ENCODE measurements around the gene PPA2. TPM values are rescaled to one million over a fixed set of nuclear protein-coding genes. Genes with fewer than 3 reads are reported as not detected.

The PPA2 gene
- total RNA-seq, 1 experiment from 2014 or later = 165 TPM

GRCh38 chr4:105345358-105345757, 128.5 kb downstream of the PPA2 start:
- Mint-ChIP-seq H3K36me3 (ENCODE audit: insufficient read depth, unreplicated experiment) (no peaks in the 10 kb centered on the region), H3K27me3 (ENCODE audit: insufficient read depth, unreplicated experiment) (no peaks in the 10 kb centered on the region), H3K27ac (ENCODE audit: low read depth, unreplicated experiment) (no peak overlapping the region), H3K4me1 (ENCODE audit: insufficient read depth, unreplicated experiment) (no peaks in the 10 kb centered on the region), H3K4me3 (ENCODE audit: unreplicated experiment) (no peak overlapping the region), H3K9me3 (ENCODE audit: unreplicated experiment) (no peaks in the 10 kb centered on the region)
- no peak for TF ChIP-seq CTCF (IDR thresholded peaks at IDR 0.05; ENCODE audit: unreplicated experiment)
- no TSS peak for BruUV-seq (replicated peaks)
- ChIA-PET POLR2A (no interaction called here), CTCF (interaction anchor here (0.7 kb wide), 1 partner anchor 8 kb away, joined by 3 read pairs; no protein-coding TSS in a partner anchor)
- intact Hi-C loops (cut with micrococcal nuclease) = no loop called here
- no peak for DNase-seq (ENCODE audit: unreplicated experiment)

DNA sequence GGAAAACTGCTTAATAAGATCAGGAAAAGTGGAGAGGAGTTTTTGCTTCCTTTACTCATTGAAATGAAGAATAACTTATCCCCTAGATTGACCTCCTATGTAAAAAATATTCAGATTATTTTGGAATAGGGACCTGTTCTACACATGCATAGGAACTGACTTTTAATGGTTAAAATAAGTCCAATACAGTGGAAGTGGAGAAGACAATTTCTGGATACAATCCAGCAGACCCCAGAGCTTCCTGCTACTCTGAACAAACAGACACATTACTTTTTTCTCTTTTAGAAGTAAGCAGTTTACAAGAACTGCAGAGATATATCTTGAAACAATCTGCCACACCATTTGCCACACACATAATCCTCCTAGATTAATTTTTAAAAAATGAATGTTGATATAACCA, 129.7 kb downstream of the PPA2 start:
- intact Hi-C loops (cut with micrococcal nuclease) = no loop called here
- no TSS peak for BruUV-seq (replicated peaks)
- Mint-ChIP-seq H3K4me3 (ENCODE audit: unreplicated experiment) (no peak overlapping the region), H3K4me1 (ENCODE audit: insufficient read depth, unreplicated experiment) (no peaks in the 10 kb centered on the region), H3K9me3 (ENCODE audit: unreplicated experiment) (no peaks in the 10 kb centered on the region), H3K36me3 (ENCODE audit: insufficient read depth, unreplicated experiment) (no peaks in the 10 kb centered on the region), H3K27ac (ENCODE audit: low read depth, unreplicated experiment) (no peak overlapping the region), H3K27me3 (ENCODE audit: insufficient read depth, unreplicated experiment) (no peaks in the 10 kb centered on the region)
- no peak for DNase-seq (ENCODE audit: unreplicated experiment)
- ChIA-PET POLR2A (no interaction called here), CTCF (interaction anchor here (0.6 to 0.8 kb wide), 4 partner anchors 25 to 483 kb away, joined by 3 to 4 read pairs (median 4); partner anchors contain the start of gene PPA2)
- TF ChIP-seq CTCF (IDR thresholded peaks at IDR 0.05; ENCODE audit: unreplicated experiment) = no peak

DNA sequence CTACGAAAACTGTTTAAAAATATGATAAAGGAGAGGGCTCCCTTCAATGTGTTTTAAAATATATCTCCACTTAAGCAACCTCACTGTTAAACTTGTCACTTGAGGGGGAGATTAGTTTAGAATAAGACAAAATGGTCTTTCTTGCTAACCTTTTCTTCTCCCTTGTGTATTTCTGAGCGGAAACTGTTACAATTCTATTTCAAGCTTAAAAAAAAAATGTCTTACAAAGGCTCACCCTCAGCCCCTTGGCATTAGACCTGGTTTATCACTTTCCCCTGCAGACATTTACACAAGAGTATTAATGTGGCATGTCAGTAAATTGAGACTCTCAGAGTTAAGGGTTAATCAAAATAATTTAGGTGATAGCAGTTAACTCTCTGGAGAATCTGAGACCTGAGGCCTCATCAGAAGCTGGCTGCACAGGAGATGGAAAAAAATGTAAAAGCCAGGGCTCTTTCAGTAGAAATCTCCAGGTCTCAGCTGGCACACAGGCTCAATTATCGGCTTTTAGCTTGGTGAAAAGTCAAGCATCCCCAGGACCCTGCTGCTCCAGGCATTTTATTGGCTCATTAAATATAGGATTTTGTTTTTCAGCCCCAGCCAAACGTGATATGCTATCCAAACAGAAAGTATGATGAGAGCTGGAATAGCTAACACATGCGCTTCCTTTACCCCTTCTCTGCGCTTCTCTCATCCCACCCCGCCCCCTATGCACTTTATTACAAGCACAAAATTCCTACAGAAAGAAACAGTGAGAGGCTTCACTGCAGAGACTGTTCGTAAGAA, 130.5 kb downstream of the PPA2 start:
- Mint-ChIP-seq H3K36me3 (ENCODE audit: insufficient read depth, unreplicated experiment) (no peaks in the 10 kb centered on the region), H3K4me1 (ENCODE audit: insufficient read depth, unreplicated experiment) (no peaks in the 10 kb centered on the region), H3K27ac (ENCODE audit: low read depth, unreplicated experiment) (no peak overlapping the region), H3K9me3 (ENCODE audit: unreplicated experiment) (no peaks in the 10 kb centered on the region), H3K4me3 (ENCODE audit: unreplicated experiment) (no peak overlapping the region), H3K27me3 (ENCODE audit: insufficient read depth, unreplicated experiment) (no peaks in the 10 kb centered on the region)
- POLR2A ChIA-PET = no interaction called here
- CTCF ChIA-PET = interaction anchor here (0.6 to 0.8 kb wide), 6 partner anchors 24 to 548 kb away, joined by 3 to 6 read pairs (median 4); partner anchors contain the start of gene PPA2
- TF ChIP-seq CTCF (IDR thresholded peaks at IDR 0.05; ENCODE audit: unreplicated experiment) = no peak
- BruUV-seq (replicated peaks) = no TSS peak
- no peak for DNase-seq (ENCODE audit: unreplicated experiment)
- intact Hi-C loops (cut with micrococcal nuclease) = no loop called here

DNA sequence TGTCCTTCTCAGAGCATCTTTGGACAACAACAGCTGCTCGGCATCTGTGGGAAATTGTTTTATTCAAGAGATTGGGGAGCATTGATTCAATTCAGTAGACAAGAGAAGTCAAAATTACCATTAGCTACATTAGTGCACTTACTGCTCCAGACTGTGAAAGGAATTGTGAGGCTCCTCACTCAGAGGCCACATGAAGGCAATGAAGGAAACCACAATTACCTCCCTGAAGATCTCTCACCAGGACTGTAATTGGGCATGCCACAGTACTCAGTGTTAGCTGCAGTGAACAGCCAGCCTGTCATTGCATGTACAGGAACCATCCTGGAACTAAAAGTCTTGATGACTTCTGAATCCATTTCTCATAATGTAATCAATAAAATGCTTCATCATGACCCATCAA, 144.8 kb downstream of the PPA2 start:
- Mint-ChIP-seq H3K9me3 (ENCODE audit: unreplicated experiment) (no peaks in the 10 kb centered on the region), H3K4me3 (ENCODE audit: unreplicated experiment) (no peak overlapping the region), H3K27me3 (ENCODE audit: insufficient read depth, unreplicated experiment) (no peaks in the 10 kb centered on the region), H3K27ac (ENCODE audit: low read depth, unreplicated experiment) (no peak overlapping the region), H3K36me3 (ENCODE audit: insufficient read depth, unreplicated experiment) (no peaks in the 10 kb centered on the region), H3K4me1 (ENCODE audit: insufficient read depth, unreplicated experiment) (no peaks in the 10 kb centered on the region)
- intact Hi-C loops (cut with micrococcal nuclease) = no loop called here
- no TSS peak for BruUV-seq (replicated peaks)
- TF ChIP-seq CTCF (IDR thresholded peaks at IDR 0.05; ENCODE audit: unreplicated experiment) = no peak
- CTCF ChIA-PET = interaction anchor here (0.6 kb wide), 1 partner anchor 8 kb away, joined by 3 read pairs; no protein-coding TSS in a partner anchor
- no peak for DNase-seq (ENCODE audit: unreplicated experiment)
- POLR2A ChIA-PET = no interaction called here

Data from MCF 10A (cell line).